GM19328 (cell line): ENCODE results near the gene RNF182.
"Not testable (repeated sequence)": the region's sequence is repeated elsewhere in the genome, so short reads cannot be mapped to it uniquely, and the experiment has no call there.

ENCODE experiments used
- ATAC-seq: cut with Tn5 transposase; IDR thresholded peaks from one replicate; pipeline ENCODE4 v1.9.1; 2021; ENCODE audit warnings: mild to moderate bottlenecking, moderate library complexity; ENCODE audit not compliant: unreplicated experiment

The RNF182 gene

DNA sequence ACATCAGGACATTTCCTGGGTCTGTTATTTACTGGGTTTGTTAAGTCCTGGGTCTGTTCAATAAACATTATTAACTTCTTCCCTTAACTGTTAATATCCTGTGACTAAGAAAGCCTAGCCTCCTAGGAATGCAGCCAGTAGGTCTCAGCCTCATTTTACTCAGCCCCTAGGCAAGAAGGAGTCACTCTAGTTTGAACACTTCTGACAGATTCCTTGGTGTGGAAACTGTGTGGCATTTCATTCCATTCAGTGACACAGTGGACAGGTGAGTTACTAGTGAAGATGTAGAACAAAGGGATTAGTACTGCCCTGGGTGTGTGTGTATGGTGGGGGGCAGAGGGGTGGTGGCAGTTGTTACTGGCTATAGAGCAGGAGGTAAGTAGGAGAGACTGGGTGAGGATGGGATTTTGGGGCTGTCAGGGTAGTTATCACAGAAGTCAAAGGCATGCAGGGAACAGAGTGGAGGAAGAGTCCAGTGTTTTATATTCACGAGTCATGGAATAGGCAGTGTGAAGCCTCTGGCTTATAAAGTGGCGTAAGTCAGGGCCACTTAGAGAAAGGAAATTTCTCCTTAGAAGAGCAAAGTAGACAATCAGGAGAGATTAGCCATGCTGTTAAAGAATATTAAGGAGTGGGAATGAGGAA is 28.4 kb downstream of the RNF182 start:
- ATAC-seq, result no peak

DNA sequence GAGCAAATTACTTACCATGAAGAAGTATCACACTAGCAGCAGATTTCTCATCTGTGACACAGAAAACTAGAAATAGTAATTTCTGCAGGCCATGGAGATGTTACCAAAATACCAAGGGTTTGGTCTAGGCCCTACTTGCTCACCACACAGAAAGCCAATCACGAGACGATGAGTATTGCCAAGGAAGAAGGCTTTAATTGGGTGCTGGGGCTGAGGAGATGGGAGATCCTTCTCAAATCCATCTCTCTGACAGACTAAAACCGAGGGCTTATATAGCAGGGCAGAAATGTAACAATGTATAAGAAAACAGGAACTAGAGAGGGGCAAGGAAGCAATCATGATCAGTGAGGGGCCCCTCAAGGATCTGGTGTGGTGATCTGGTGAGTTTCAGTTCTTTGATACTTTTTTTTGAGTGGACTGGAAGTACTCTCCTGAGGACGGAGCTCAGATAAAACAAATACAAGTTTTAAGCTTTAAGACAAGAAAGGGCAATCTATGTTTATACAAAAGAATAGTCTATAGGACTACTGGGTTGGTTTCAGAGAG is 40.9 kb downstream of the RNF182 start:
- ATAC-seq, result no peak

DNA sequence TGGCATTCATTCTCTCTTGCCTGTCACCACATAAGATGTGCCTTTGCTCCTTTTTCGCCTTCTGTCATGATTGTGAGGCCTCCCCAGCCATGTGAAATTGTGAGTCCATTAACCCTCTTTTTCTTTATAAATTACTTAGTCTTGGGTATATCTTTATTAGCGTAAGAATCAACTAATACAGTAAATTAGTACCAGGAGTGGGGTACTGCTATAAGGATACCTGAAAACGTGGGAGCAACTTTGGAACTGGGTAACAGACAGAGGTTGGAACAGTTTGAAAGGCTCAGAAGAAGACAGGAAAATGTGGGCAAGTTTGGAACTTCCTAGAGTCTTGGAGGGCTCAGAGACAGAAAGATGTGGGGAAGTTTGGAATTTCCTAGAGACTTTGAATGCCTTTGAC is 46.6 kb downstream of the RNF182 start:
- ATAC-seq, result no peak

DNA sequence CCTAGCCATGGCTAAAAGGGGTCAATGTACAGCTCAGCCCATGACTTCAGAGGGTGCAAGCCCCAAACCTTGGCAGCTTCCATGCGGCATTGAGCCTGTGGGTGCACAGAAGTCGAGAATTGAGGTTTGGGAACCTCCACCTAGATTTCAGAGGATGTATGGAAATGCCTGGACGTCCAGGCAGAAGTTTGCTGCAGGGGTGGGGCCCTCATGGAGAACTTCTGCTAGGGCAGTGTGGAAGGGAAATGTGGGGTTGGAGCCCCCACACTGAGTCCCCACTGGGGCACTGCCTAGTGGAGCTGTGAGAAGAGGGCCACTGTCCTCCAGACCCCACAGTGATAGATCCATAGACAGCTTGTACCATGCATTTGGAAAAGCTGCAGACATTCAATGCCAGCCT is 47.9 kb downstream of the RNF182 start:
- not testable (repeated sequence) for ATAC-seq

DNA sequence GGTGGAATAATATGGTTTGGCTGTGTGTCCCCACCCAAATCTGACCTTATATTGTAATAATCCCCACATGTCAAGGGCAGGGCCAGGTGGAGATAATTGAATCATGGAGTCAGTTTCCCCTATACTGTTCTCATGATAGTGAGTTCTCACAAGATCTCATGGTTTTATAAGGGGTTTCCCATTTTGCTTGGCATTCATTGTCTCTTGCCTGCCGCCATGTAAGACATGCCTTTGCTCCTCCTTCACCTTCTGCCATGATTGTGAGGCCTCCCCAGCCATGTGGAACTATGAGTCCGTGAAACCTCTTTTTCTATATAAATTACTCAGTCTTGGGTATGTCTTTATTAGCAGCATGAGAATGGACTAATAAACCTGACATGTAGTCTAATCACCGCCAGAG is 48.7 kb downstream of the RNF182 start:
- ATAC-seq, result not testable (repeated sequence)

DNA sequence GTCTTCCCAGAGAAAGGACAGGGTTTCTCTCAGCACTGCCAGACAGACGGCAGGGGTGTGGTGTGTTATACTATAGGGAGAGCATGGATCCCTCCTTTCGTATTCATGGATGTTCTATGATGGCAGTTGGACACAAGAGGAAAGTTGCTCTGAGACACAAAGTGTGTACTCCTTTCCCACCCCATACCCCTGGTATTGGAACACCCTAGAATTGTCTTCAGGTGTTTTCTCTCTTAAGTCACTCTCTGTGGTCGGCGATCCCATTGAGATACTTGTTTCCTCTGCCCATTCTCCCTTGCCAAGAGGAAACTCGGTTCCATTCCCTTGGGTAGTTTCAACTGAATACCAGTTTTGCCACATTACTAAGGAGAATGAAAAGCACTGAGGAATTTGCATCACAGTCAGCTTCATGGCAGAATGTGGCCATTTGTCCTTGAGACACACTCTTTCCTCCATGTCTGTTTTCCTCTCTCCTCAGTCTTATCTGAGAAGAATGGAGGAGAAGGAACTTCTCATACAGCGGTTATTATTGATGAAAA is 53.4 kb downstream of the RNF182 start:
- no peak for ATAC-seq

DNA sequence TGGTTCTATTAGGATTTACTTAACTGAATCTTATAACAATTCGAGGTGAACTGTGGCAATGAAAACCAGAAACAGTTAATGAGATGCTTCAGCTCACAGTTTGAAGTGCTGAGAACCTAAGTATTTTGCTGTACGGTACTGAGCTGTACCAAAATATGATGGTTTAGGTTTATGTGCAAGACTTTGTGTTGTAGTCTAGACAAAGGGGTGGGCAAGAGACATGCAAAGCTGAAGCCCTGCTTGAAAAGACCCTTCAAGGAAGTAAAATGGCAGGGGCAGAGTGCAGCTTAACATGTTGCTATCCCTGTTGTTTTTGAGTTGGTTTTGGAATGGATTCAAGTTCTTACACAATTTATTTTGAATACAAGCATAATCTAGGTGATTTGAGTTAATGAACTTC is 54.0 kb downstream of the RNF182 start:
- no peak for ATAC-seq

DNA sequence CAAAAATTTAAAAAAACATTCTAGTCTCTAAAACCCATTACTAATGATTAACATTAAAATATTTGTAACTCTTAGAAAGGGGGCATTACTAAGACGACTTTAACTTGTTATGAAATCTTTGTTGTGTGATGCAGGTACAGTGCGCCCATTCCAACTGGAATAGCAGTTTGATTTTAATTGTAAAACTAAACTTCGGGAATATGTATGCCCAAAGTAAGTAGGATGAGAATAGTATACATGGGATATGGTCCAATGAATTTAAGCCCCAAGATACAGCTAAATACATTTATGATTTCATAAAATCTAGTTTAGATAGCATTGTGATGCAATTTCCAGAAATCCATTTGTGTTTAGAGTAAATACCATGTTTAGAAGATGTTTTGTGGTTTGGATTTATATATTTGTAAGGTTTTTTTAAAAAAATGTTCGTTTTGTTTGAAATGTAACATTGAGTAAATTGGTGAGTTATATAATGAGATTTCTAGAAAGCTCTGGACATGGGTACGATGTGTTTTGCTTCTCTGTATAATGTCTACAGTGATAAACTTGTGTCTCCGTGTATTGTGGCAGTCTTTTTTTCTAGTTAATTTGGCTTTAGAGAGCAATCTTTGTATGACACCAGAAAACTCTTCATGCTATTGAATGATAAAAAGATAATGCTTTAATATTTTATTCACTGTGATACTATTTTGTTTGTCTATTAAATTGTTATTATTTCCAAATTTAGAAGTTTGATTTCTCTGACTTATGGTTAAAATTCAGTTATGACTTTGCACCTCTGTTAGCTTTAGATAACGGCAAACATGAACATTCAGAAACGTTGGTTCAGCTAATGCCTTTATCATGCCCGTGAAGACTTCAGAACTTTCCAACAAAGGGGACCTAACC is 54.8 kb downstream of the RNF182 start:
- ATAC-seq, result no peak

DNA sequence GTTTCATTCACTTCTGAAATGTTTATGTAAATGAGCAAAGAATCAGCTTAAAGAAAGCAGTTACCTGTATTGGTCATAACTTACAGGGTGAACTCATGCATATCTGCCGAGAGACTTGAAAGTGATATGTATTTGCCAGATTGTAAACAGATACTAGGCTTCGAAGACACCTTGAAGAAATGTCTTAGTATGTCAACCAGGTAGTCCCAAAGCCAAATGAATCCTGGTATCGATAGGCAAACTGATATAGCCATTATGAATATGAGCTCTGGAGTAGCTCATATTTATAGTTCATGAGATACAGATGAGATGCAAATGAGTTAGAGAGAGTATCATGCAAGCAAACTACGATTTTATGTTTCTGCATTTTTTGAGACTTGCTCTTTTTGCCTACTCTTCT is 55.8 kb downstream of the RNF182 start:
- no peak for ATAC-seq

DNA sequence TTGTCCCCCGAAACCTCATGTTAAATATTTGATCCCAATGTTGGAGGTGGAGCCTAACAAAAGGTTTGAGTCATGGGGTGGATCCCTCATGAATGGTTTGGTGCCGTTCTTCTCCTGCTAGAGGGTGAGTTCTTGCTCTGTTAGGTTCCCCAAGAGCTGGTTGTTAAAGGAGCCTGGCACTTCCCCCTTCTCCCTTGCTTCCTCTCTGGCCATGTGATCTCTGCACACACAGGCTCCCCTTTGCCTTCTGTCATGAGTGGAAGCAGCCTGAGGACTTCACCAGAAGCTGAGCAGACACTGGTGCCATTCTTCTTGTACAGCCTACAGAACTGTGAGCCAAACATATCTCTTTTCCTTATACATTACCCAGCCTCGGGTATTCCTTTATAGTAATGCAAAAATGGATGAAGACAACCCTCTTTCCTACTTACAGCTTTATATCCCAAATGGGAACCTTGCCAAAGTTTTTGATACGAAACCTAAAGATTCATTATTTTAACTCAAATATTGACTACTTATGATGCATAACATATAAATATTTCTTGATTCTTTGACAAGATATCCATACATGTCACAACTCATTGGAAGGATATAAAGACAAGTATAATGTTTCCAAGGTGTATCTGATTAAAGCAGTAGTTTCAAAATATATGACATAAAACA is 61.0 kb downstream of the RNF182 start:
- no peak for ATAC-seq

DNA sequence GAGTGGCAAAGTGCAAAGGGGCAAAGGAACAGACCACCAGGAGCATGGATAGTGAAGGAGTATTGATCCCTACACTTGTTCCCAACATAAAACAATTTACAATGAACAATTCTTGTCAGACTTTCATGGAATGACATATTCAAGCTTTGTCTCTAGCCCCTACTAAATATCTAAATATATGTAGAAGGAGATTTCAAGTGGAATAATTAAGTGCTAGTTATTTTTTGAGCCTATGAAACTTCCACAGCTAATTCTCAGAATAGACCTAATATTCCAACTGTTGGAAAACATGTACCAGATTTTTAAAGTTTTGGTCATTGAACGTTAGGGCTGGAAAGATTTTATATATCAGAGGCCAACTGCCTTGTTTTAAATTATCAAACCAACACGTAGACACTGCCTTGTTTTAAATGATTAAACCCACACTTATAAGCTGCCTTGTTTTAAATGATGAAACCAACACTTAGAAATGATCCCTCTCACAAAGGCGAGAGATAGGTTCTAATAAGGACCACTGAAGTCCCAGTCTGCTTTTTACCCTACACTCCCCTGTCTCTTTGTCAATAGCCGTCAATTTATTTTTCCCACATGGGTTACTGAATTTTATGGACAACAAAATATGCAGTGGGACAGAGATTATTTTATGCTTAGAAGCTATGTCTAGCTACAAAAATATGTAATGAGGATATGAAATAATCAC is 62.1 kb downstream of the RNF182 start:
- ATAC-seq, result no peak

DNA sequence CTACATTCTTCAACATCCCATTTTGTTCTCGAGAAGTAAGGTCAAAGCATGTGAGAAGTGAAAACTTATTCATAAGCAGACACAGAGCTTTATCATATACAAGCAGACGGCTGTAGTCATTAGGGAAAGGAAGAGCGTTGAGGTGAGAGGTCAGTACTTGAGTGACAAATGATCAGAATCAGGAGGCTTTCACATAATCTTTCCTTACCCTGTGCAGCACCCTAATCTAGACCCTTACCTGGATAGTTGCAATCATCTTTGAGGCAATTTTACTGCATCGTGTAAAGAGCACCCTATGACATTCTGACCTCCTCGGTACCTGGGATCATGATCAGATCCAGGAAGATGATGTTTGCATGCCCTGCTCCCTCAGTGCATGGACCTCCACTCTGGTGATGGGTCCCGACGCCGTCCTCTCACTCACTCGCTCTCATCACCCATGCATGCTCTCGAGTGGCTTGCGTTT is 62.7 kb downstream of the RNF182 start:
- ATAC-seq, result no peak

DNA sequence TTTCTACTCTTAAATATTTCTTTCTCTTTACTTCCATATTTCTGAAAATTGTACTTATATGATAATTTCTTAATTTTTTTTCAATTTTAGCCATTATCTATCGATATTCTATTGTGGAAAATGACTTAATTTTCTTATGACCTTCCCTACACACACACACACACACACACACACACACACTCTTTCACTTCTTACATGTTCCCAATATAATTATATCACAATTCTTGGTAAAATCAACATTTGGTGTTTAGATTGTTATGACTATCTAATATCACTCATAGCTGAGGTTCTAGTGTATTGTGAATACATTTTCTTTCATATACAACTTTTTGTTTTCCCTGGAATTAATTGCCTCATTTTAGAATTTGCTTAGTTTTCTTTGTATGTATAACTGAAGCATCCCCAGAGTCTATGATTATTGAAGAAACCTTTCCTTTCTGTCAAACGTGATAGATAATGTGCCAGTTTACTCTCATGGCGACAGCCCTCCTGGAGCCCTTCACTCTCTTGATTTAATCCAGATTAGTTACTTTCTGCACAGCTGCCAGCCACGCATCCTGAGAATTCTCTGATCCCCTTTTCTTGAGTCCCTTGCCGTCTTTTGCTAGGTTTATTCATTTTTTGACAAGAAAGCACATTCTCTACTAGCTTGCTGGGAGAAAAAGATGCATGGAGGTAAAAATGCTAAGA is 63.4 kb downstream of the RNF182 start:
- ATAC-seq, result no peak

DNA sequence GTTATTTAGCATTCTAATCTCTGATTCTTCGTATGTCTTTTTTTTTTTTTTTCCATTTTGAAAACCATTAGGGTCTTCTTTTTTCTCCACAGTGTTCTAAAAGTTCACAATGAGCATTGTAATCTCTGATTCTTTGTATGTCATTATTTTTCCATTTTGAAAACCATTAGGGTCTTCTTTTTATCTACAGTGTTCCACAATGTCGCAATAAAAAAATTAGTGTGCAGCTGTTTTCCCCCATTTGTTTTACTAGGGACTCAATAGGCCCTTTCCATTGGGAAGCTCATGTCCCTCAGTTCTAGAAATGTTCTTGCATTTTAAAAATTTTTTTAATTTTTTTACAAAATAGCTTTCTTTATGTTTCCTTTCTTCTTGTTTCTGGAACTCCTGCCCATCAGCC is 64.2 kb downstream of the RNF182 start:
- no peak for ATAC-seq

DNA sequence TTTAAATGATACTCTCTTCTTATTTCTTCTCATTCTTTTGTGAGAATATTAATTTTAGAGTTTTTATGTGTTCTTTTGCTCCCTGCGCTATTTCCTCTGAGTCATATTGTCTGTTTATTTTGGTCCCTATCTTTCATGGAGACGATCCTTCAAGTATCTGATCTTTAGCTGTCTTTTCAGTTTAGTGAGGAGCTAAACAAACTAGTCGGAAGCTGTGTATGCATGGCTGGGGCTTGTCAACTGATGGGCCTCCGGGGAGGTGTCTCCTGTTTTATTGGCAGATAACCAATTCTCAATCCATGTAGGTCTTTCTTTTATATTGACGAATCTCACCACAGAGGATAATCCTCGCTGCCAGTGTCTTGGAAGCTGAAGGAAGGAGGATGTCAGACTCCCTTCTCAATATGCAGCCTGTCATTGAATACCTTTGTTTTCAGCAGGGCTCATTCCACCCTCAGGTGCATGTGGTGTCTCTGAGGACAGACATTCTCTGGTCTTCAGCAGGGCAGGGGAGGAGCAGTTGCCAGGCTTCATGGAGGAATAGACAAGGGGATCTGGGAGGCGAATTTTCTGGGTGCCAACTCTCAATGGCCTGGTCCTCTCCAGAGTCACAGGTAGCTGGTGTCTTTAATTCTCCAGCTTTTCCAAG is 64.9 kb downstream of the RNF182 start:
- ATAC-seq, result no peak

DNA sequence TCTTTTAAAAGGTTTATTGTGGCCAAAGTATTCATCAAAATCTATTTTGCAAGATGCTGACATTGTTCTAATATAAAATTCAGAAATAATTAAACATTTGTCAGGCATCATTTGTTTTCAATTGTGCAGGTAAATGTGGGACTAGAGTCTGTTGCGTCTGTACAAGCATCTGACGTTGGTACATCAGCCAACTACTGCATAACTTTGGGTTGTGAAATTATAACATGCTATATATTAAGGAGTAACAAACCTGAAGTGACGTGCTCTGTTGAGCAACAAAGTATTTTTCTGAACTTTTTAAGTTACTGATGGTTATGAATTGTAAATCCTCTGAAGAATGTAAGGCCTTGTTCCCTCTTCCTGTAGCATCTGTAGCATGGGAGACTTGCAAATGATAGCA is 66.0 kb downstream of the RNF182 start:
- ATAC-seq, result no peak

DNA sequence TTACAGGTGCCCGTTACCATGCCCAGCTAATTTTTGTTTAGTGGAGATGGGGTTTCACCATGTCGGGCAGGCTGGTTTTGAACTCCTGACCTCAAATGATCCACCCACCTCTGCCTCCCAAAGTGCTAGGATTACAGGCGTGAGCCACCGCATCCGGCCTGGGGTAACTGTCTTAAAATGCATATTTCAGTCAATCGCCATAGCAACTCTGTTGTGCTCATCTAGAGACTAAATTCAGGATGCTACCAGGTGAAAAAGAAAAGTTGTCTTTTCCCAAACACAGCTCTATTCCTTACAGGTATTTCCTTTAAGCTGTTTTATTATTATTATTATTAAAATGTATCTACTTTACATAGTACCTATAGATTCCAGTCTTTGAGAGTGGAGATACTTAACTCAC is 66.6 kb downstream of the RNF182 start:
- no peak for ATAC-seq

DNA sequence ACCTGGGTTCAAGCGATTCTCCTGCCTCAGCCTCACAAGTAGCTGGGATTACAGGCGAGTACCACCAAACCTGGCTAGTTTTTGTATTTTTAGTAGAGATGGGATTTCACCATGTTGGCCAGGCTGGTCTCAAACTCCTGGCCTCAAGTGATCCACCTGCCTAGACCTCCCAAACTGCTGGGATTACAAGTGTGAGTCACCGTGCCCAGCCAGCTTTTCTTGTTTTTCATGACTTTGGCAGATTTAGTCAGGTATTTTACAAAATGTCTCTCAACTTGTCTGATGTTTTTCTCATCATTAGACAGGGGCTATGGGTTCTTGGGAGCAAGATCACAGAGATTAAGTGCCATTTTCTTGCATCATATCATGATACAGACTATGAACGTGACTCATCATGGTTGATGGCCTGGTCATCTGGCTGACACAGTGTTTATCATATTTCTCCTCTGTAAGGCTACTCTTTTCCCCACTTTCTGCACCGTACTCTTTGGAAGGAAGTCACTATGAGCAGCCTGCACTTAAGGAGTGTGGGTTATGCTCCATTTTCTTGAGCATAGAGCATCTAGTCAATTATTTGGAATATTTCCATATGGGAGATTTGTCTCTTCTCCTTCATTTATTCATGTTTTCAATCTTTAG is 67.8 kb downstream of the RNF182 start:
- no peak for ATAC-seq

DNA sequence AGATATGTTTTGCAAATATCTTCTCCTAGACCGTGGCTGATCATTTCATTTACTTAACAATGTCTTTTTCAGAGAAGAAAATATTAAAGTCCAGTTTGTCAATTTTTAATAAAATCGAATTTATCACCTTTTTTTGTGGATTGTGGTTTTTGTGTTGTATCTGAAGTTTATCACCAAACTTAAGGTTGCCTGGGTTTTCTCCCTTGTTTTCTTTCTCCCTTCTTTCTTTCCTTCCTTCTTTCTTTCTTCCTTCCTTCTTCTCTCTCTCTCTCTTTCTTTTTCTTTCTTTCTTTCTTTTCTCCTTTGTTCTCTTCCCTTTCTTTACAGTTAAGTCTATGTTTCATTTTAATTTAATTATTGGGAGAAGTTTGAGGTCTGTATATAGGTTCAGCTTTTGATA is 68.7 kb downstream of the RNF182 start:
- ATAC-seq, result no peak
